Stimulated activated naive CD8-positive, alpha-beta T cell treated with anti-CD3 and anti-CD28 coated beads, Interleukin-15, Interleukin-2, amounts not matched to agents 100 U/mL and 50 U/mL, for 24 hours (primary cell): ENCODE data around the gene IQCN.

ENCODE experiments used
- ATAC-seq: fragments of 150-1000 bp; cut with Tn5 transposase; one replicate; pipeline ENCODE4 v1.10.0; 2021
- DNase-seq: peaks from one replicate; pipeline ENCODE4 v3.0.0; 2021

Gene IQCN

DNA sequence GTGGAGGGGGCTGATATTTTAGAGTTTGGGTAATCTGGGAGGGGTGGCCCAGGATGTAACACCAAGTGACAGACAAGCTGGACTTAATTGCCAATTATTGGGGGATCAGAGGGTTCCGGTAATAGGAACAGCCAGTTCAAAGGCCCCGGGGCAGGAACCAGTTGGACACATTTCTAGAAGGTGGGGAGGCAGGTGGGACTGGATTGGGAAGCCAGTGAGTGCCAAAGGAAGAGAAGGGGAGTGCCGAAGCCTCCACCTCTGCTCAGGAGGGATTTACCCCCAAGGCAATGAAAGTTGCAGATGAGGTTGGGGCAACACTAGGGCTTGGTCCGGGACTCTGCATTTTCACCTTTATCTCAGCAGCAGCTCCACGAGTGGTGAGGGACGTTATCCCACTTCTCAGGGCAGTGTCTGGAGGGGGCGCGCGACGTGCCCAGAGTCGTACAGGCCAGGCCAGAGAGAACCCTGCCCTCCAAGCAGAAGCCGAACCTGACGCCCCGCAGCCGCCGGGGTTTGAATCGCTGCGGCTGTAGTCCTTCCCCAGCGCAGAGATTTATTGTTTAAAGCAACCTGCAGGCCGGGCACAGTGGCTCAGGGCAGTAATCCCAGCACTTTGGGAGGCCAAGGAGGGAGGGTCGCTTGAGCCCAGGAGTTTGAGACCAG lies 12.9 kb upstream of the IQCN start:
- DNase-seq: no peak
- ATAC-seq: no peak

DNA sequence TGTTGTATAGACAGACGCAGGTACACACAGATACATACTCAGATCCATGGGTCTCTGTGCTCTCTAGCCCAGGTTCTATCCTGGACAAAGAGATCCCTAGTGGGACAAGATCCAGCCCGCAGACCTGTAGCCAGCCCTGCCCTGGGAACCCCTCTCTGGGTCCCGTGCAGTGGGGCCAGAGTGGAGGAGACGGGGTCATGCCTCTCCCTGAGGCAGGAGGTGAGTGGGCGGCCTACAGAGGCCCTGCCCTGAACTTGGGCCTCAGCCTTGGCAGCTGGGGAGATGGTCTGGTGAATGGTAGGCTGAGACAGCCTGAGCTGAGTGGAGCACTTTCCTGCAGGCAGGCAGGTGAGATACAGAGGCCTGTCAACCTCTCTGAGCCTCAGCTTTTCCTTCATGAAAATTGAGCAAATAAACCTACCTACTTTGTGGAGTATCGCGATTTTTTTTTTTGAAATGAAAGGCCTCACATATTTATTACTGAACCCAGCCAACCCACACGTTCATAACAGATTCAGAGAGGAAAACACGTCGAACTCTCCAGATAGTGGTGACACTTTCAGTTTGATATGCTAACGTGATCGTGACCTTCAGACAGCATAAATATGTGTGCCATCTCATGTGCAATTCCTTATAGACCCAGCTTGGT lies 10.6 kb upstream of the IQCN start:
- peak; percentile 78 for DNase-seq

DNA sequence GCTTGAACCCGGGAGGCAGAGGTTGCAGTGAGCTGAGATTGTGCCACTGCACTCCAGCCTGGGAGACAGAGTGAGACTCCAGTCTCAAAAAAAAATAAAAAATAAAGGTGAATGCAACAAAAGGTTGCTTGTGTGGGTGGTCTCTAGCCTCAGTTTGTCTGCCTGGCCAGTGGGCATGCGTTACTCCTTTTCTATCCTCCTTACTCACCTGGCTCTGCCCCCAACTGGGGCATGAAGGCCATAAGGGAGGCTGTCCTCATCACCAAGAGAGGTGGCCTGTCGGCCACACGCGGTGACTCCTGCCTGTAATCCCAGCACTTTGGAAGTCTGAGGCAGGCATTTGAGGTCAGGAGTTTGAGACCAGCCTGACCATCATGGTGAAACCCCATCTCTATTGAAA lies 9.1 kb upstream of the IQCN start:
- ATAC-seq: no peak
- DNase-seq: no peak

More for the DNA sequence above, 10.6 kb upstream of the IQCN start:
- peak; percentile 24 for ATAC-seq

GRCh38 chr19:18282788-18283141 lies 8.5 kb upstream of the IQCN start:
- DNase-seq: peak; percentile 54
- ATAC-seq: no peak

GRCh38 chr19:18282021-18282787 lies 8.0 kb upstream of the IQCN start:
- ATAC-seq: no peak

DNA sequence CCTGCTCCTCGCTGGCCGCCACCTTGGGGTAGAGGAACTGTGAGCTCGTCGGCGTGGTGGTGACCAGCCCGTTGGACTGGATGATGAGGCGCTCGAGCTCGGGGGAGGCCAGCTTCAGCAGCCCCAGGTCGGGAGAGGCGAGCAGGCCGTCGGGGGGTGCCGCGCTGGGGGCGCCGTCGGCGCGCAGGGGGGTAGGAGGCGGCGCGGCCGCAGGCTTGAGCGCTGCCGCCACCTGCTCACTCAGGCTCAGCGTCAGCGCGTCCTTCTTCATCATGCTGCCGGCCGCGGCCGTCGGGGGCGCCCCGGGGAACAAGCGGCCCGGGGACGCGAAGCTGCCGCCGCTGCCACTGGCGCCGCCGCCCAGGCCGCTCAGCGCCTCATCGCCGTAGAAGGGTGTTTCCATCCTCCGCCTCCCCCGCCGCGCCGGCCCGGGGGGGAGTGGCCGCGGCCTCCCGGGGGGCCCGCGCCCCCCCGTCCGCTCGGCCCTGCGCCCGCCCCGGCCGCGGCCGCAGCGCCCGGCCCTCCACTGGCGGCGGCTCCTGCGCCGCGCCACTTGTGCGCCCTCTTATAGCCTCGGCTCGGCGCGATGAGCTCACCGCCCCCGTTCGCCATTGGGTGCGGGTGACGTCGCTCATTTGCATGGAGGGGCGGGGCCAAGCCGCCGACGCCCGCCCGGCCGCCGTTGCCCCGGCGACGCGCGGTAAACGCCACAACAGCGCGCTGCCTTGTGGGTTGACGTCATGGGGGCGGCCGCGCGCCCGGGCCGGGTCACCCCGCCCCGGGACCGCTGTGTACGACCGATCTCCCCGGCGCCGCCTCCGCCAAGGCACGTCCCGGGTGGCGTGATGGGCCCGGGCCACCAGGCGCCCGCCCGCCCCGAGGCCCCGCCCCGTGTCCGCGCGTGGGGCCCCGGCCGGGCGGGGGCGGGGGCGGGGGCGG lies 7.1 kb upstream of the IQCN start, which contains the start of gene JUND:
Gene JUND (minus strand): TSS at position 541 of the 939 bp plus-strand sequence. CDS start 138 bp downstream, at position 403.
- peak; percentile 99 for DNase-seq
- ATAC-seq: peak; percentile 77

More at GRCh38 chr19:18282021-18282787, 8.0 kb upstream of the IQCN start:
- DNase-seq: peak; percentile 61

- DNase-seq (peak; percentile 79), ATAC-seq (peak; percentile 8)
Observed at GRCh38 chr19:18280247-18281081, 6.2 kb upstream of the IQCN start.

- DNase-seq (peak; percentile 91), ATAC-seq (peak; percentile 41)
Observed at GRCh38 chr19:18279516-18280246, 5.4 kb upstream of the IQCN start.

GRCh38 chr19:18279266-18279515 lies 4.9 kb upstream of the IQCN start:
- no peak for DNase-seq
- ATAC-seq: no peak

DNA sequence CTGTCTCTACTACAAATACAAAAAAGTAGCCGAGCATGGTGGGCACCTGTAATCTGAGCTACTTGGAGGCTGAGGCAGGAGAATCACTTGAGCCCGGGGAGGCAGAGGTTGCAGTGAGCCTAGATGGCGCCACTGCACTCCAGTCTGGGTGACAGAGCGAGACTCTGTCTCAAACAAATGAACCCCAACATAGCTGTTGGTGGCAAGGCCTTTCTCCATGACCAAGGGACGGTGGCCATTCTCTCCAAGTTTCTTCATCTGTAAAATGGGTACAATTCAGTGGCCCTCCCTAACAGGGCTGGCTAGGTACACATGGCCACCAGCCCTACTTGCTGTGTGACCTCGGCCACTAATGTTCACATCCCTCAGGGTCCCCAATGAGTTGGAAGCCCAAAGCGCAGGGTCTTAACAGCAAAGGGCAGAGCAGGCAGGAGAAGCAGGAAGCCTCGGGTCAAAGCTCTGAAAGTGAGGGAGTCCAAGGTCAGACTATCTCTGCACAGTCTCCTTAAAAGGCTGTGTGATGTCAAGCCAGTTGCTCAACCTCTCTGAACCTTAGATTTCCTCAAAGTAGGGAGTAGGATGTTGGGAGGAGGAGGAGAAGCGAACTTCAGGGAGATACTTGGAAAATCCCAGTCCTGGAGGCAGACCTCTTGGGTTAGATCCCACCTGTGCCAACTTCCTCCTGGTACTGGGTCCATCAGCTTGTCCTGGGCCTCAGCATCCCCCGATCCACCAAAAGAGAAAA lies 4.4 kb upstream of the IQCN start:
- peak; percentile 60 for DNase-seq
- no peak for ATAC-seq

- ATAC-seq (no peak), DNase-seq (peak; percentile 46)
Observed at GRCh38 chr19:18274781-18275356, 617 bp upstream of the IQCN start.

GRCh38 chr19:18273561-18274218 lies 562 bp downstream of the IQCN start:
- ATAC-seq (no peak), DNase-seq (no peak)

GRCh38 chr19:18271433-18271841 lies 2.8 kb downstream of the IQCN start:
- ATAC-seq: no peak
- no peak for DNase-seq

- ATAC-seq (no peak), DNase-seq (no peak)
Observed at GRCh38 chr19:18270326-18270725, 3.9 kb downstream of the IQCN start.

GRCh38 chr19:18269070-18269723 lies 5.1 kb downstream of the IQCN start:
- DNase-seq (no peak), ATAC-seq (no peak)

DNA sequence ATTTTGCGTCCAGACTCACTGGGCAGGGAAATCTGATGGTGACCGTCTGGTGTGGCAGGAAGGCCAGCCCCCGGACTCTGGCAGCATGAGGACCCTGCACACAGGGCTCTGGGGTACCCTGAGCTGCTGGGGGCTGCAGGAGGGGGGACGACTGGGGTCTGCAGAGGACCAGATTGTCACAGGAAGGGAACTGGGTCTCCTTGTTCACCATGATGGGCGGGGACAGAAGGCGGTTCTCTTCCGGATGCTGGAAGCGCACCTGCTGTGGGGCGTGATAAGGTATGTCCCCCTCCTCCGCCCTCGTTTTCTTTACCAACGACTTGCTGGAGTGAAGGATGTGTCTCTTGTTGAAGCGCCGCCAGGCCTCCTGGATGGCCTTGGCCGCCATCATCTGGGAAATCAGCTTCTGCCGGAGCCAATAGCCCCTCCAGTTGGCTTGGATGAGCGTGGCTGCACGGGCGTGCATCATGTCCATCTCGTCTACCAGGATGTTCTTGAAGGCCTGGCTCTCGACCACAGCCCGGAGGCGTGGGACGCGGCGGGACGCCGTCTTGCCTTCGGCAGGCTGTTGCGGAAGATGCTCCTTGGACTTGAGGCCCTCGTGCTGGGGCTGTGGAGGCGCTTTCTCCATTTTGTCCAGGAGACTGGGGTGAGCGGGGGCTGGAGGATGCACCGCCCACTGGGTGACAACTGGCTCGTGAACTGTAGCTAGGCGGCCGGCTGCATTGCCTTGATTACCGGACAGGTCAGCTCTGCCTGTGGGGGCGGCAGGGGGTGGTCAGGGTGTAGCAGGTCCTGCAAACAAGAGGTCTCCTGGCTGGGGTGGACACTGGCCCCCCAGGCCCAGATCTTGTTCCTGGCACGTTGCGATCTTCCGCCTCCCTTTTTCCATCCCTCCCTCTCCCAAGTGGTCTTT lies 7.2 kb downstream of the IQCN start:
- DNase-seq: no peak
- ATAC-seq: no peak

GRCh38 chr19:18265582-18265981 lies 8.7 kb downstream of the IQCN start:
- no peak for ATAC-seq

More at GRCh38 chr19:18265582-18265981, 8.7 kb downstream of the IQCN start:
- DNase-seq: no peak
